HEK293 (cell line): ENCODE data around the gene CLDN7.

Experiments
- CTCF ChIP-seq: fragments of 450-650 bp; formaldehyde crosslinking; IDR thresholded peaks from 2 replicates; pipeline ENCODE4 v1.5.1; 2016; ENCODE audit warnings: missing biosample characterization, missing genetic modification characterization
- ZBTB7A ChIP-seq: fragments of 450-650 bp; formaldehyde crosslinking; IDR thresholded peaks from 2 replicates; pipeline ENCODE4 v1.5.1; 2016; ENCODE audit warnings: low read depth, missing biosample characterization, missing genetic modification characterization
- ZFP37 ChIP-seq: fragments of 450-650 bp; formaldehyde crosslinking; IDR thresholded peaks from 2 replicates; pipeline ENCODE4 v1.5.1; 2016; ENCODE audit warnings: missing biosample characterization, missing genetic modification characterization
- ZNF140 ChIP-seq: fragments of 450-650 bp; formaldehyde crosslinking; IDR thresholded peaks from 2 replicates; pipeline ENCODE4 v1.5.1; 2016; ENCODE audit warnings: missing biosample characterization, missing genetic modification characterization
- ZNF24 ChIP-seq: fragments of 450-650 bp; formaldehyde crosslinking; IDR thresholded peaks from 2 replicates; pipeline ENCODE4 v1.5.1; 2016; ENCODE audit warnings: missing biosample characterization, missing genetic modification characterization

- TF ChIP-seq ZNF140 (tag by site-specific recombination) (no peak), ZNF24 (tag by site-specific recombination) (no peak), CTCF (peak; percentile 96), ZBTB7A (tag by site-specific recombination) (no peak), ZFP37 (0 out of 2 replicates have a peak, but pooled peaks have one; percentile 33)
Observed at GRCh38 chr17:7296189-7296861, 34.0 kb upstream of the CLDN7 start.
